Hepatocyte (in vitro differentiated cells): ENCODE data around the gene CIAPIN1. TPM values are rescaled to one million over a fixed set of nuclear protein-coding genes. Genes with fewer than 3 reads are reported as not detected.
A peak's percentile ranks its signal among the peaks of the same experiment; 100 is the strongest.

Experiments
- DNase-seq: peaks from one replicate; pipeline ENCODE4 v3.0.0-alpha.2; 2016; ENCODE audit warnings: low spot score
- H2AFZ ChIP-seq: fragments of 200-600 bp; sonication (generic); 2 replicates; pipeline ENCODE4 v1.6.0; 2016; ENCODE audit warnings: antibody characterized with exemption, mild to moderate bottlenecking
- H3K27ac ChIP-seq: fragments of 200-600 bp; sonication (generic); 2 replicates; pipeline ENCODE4 v1.5.1; 2016; ENCODE audit warnings: mild to moderate bottlenecking
- H3K27me3 ChIP-seq: fragments of 200-600 bp; sonication (generic); 2 replicates; pipeline ENCODE4 v1.6.1; 2016
- H3K36me3 ChIP-seq: fragments of 200-600 bp; sonication (generic); replicated peaks from 2 replicates; pipeline ENCODE4 v1.5.1; 2016; ENCODE audit warnings: low read depth; ENCODE audit not compliant: insufficient read depth
- H3K4me1 ChIP-seq: fragments of 200-600 bp; sonication (generic); 2 replicates; pipeline ENCODE4 v1.5.1; 2016; ENCODE audit warnings: mild to moderate bottlenecking, moderate library complexity; ENCODE audit not compliant: insufficient read depth
- H3K4me2 ChIP-seq: fragments of 200-600 bp; sonication (generic); 2 replicates; pipeline ENCODE4 v1.6.0; 2016
- H3K4me3 ChIP-seq: fragments of 200-600 bp; sonication (generic); 2 replicates; pipeline ENCODE4 v1.5.1; 2016; ENCODE audit warnings: mild to moderate bottlenecking
- H3K79me2 ChIP-seq: fragments of 200-600 bp; sonication (generic); 2 replicates; pipeline ENCODE4 v1.6.0; 2017; ENCODE audit warnings: mild to moderate bottlenecking
- H3K9me2 ChIP-seq: fragments of 200-600 bp; sonication (generic); replicated peaks from 2 replicates; pipeline ENCODE4 v1.6.0; 2017; ENCODE audit warnings: mild to moderate bottlenecking; ENCODE audit not compliant: insufficient read depth
- H3K9me3 ChIP-seq: fragments of 200-600 bp; sonication (generic); 2 replicates; pipeline ENCODE4 v1.5.1; 2016; ENCODE audit warnings: low read depth, mild to moderate bottlenecking
- H4K20me1 ChIP-seq: fragments of 200-600 bp; sonication (generic); 2 replicates; pipeline ENCODE4 v1.6.0; 2016; ENCODE audit warnings: mild to moderate bottlenecking; ENCODE audit not compliant: insufficient read depth, poor library complexity, severe bottlenecking
- CTCF ChIP-seq: fragments of 200-600 bp; sonication (generic); IDR thresholded peaks from 2 replicates; pipeline ENCODE4 v1.5.1; 2016; ENCODE audit warnings: antibody characterized with exemption, mild to moderate bottlenecking; ENCODE audit not compliant: poor library complexity
- EZH2 ChIP-seq: fragments of 200-600 bp; sonication (generic); IDR thresholded peaks from 2 replicates; pipeline ENCODE4 v1.6.1; 2016; ENCODE audit warnings: antibody characterized with exemption, mild to moderate bottlenecking, borderline replicate concordance
- EZH2phosphoT487 ChIP-seq: fragments of 200-600 bp; sonication (generic); IDR thresholded peaks from one replicate; pipeline ENCODE4 v1.6.1; 2018; ENCODE audit warnings: antibody characterized with exemption, mild to moderate bottlenecking, low read depth, moderate library complexity; ENCODE audit not compliant: unreplicated experiment, severe bottlenecking
- WGBS: methylation state at CpG from one replicate; pipeline ENCODE4 v1.1.6; 2016; ENCODE audit warnings: low lambda C conversion rate; ENCODE audit errors: missing lambda C conversion rate; 5-methylcytosine and 5-hydroxymethylcytosine counted together
- polyA plus RNA-seq: library from polyadenylated mRNA; unstranded; fragments of >200 nt; fragmentation: Nextera tagmentation; extraction: Ambion mirVana; gene quantifications from 2 replicates; pipeline ENCODE4 v1.2.1, GENCODE V29; 2016
- total RNA-seq: library from RNA; depleted of rRNA; stranded (reverse); fragments of >200 nt; gene quantifications from 2 replicates; pipeline ENCODE4 v1.2.3, GENCODE V29; 2014

CIAPIN1 gene
- total and polyA plus RNA-seq, 2 experiments from 2014 or later = 54.2 to 56.1 TPM

GRCh38 chr16:57452021-57452420, 4.8 kb upstream of the CIAPIN1 start:
- Histone ChIP-seq H3K9me2 (no peaks in the 10 kb centered on the region), H3K9me3 (no peaks in the 10 kb centered on the region), H3K4me3 (no peak overlapping the region), H3K4me2 (no peak overlapping the region), H3K27ac (no peak overlapping the region), H3K36me3 (no peaks in the 10 kb centered on the region), H2AFZ (no peak overlapping the region), H3K4me1 (peaks cover 11% of the 10 kb centered on the region), H3K79me2 (peaks cover 22% of the 10 kb centered on the region), H3K27me3 (no peaks in the 10 kb centered on the region), H4K20me1 (no peaks in the 10 kb centered on the region)
- TF ChIP-seq CTCF (no peak), EZH2 (no peak), EZH2phosphoT487 (no peak)
- no peak for DNase-seq
- 95% methylated on average over 10 of the region's 10 CpGs for WGBS

GRCh38 chr16:57446531-57447185, 527 bp downstream of the CIAPIN1 start:
- Histone ChIP-seq H2AFZ (peak overlapping the region; percentile 52), H3K4me2 (peak overlapping the region; percentile 86), H3K27me3 (no peaks in the 10 kb centered on the region), H4K20me1 (no peaks in the 10 kb centered on the region), H3K79me2 (peaks cover 75% of the 10 kb centered on the region), H3K9me3 (no peaks in the 10 kb centered on the region), H3K36me3 (no peaks in the 10 kb centered on the region), H3K4me3 (peak overlapping the region; percentile 68), H3K9me2 (no peaks in the 10 kb centered on the region), H3K4me1 (peaks cover 16% of the 10 kb centered on the region), H3K27ac (peak overlapping the region; percentile 95)
- TF ChIP-seq EZH2phosphoT487 (no peak), EZH2 (no peak), CTCF (no peak)
- peak; percentile 42 for DNase-seq
- WGBS = 7% methylated on average over 28 of the region's 28 CpGs

GRCh38 chr16:57445510-57445909, 1.7 kb downstream of the CIAPIN1 start:
- DNase-seq = no peak
- TF ChIP-seq EZH2 = no peak
- TF ChIP-seq EZH2phosphoT487 = no peak
- no peak for TF ChIP-seq CTCF
- peaks cover 79% of the 10 kb centered on the region for H3K79me2 ChIP-seq
- H3K9me2 ChIP-seq = no peaks in the 10 kb centered on the region
- H2AFZ ChIP-seq = no peak overlapping the region
- H3K4me2 ChIP-seq = no peak overlapping the region
- WGBS = 95% methylated on average over 2 of the region's 2 CpGs
- no peaks in the 10 kb centered on the region for H3K9me3 ChIP-seq
- H3K4me3 ChIP-seq = no peak overlapping the region
- no peaks in the 10 kb centered on the region for H4K20me1 ChIP-seq
- no peak overlapping the region for H3K27ac ChIP-seq
- H3K36me3 ChIP-seq = no peaks in the 10 kb centered on the region
- peaks cover 16% of the 10 kb centered on the region for H3K4me1 ChIP-seq
- no peaks in the 10 kb centered on the region for H3K27me3 ChIP-seq
